Colonic mucosa (tissue), 4 donors: ENCODE measurements around the gene CES1. TPM values are rescaled to one million over a fixed set of nuclear protein-coding genes. Genes with fewer than 3 reads are reported as not detected.
"Not testable (repeated sequence)": the region's sequence is repeated elsewhere in the genome, so short reads cannot be mapped to it uniquely, and the experiment has no call there.

Experiments
- DNase-seq: peaks from one replicate; pipeline ENCODE4 v3.0.0-alpha.2; 2020
- H3K27ac ChIP-seq: fragments of 200-600 bp; one replicate; pipeline ENCODE4 v1.8.0; 2021
- H3K27me3 ChIP-seq: fragments of 200-600 bp; one replicate; pipeline ENCODE4 v1.8.0; 2021
- H3K36me3 ChIP-seq: fragments of 200-600 bp; one replicate; pipeline ENCODE4 v1.8.0; 2021
- H3K4me1 ChIP-seq: fragments of 200-600 bp; one replicate; pipeline ENCODE4 v1.8.0; 2021; ENCODE audit warnings: mild to moderate bottlenecking
- H3K4me3 ChIP-seq: fragments of 200-600 bp; one replicate; pipeline ENCODE4 v1.8.0; 2021
- H3K9ac ChIP-seq, 2 donors: one replicate each; pipeline ENCODE4 v1.7.0; 2013; ENCODE audit warnings: control low read depth in 2 of 2, low read depth in 2 of 2, low read length in 2 of 2
- H3K9me3 ChIP-seq: fragments of 200-600 bp; one replicate; pipeline ENCODE4 v1.8.0; 2021
- intact Hi-C: fragments of 100-400 bp; cut with DNase I; formaldehyde crosslinking; loops from one replicate; pipeline ENCODE4 v1.14.1; 2022
- total RNA-seq, 2 donors: library from RNA; stranded (reverse); fragmentation: NEBNext Ultra II Directional in 1 of 2; extraction: Animal tissue kit (Norgen Biotek cat#: 25700) in 1 of 2; gene quantifications; one replicate each; pipeline ENCODE4 v1.2.1, GENCODE V29; 2021
- TF ChIP-seq, protein P1 (sequence below): fragments of 200-600 bp; IDR thresholded peaks from one replicate; pipeline ENCODE4 v1.8.0; 2022; ENCODE audit warnings: antibody characterized with exemption, mild to moderate bottlenecking
- donor health status: healthy.
- donor health status: DM: no; HTN: no; CAD: no.
- donor health status: DM: no; HTN: no; CAD: no.

The CES1 gene
- total RNA-seq, 2 donors from 2014 or later: 9.1 to 19.2 TPM

DNA sequence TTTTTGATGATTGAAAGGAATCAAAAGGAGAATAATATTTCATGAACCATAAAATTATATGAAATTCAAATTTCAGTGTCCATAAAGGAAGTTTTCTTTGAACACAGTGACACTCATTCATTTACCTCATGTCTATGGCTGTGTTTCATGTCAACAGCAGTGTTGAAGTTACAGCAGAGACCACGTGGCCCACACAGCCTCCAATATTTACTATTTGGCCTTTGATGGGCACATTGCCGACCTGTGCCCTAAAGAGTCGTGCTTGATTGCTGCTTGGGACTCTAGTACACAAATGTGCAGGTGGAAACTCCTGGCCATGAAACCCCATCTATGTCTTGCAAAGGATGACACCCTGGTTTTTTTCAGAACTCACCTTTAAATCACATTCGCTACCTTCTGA is 57.0 kb downstream of the CES1 start:
- no peak for DNase-seq
- TF ChIP-seq, protein P1, sequence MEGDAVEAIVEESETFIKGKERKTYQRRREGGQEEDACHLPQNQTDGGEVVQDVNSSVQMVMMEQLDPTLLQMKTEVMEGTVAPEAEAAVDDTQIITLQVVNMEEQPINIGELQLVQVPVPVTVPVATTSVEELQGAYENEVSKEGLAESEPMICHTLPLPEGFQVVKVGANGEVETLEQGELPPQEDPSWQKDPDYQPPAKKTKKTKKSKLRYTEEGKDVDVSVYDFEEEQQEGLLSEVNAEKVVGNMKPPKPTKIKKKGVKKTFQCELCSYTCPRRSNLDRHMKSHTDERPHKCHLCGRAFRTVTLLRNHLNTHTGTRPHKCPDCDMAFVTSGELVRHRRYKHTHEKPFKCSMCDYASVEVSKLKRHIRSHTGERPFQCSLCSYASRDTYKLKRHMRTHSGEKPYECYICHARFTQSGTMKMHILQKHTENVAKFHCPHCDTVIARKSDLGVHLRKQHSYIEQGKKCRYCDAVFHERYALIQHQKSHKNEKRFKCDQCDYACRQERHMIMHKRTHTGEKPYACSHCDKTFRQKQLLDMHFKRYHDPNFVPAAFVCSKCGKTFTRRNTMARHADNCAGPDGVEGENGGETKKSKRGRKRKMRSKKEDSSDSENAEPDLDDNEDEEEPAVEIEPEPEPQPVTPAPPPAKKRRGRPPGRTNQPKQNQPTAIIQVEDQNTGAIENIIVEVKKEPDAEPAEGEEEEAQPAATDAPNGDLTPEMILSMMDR: no peak
- Histone ChIP-seq H3K27me3 (no peaks in the 10 kb centered on the region), H3K36me3 (no peaks in the 10 kb centered on the region), H3K4me3 (no peak overlapping the region), H3K27ac (no peak overlapping the region), H3K4me1 (no peaks in the 10 kb centered on the region), H3K9me3 (no peaks in the 10 kb centered on the region), H3K9ac (no peak overlapping the region)
- intact Hi-C loops: no loop called here

DNA sequence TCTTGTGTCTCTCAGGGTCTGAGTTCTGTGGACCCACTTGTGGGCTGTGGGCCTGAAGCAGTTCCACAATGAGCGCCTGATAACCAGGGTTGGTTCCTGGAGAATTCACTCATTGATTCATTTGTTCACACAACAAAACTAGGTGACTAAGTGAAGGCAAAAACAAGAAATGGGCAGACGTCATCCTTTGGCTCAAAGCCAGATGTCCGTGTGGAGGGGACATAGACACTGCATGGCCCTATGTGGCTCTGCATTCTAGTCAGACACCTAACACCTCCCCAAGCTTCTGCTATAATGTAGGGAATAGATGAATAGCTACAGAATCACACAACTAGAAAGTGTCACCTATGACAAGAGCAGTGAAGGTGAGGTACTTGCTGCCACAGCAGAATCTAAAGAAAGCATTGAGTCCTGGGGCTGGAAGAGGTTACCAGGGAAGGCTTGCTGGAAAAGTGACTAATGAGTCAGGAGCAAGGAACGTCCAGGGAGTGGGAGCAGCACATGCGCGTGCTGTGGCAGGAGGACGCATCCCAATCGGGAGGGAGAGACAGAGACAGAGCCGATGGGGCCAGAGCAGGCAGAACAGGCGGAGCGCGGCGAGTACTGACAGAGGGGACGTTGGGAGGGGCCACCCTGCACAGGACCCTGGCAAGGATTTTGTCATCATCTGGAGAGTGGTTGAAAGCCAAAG is 58.9 kb downstream of the CES1 start:
- H3K9ac ChIP-seq: no peak overlapping the region
- no peaks in the 10 kb centered on the region for H3K36me3 ChIP-seq
- TF ChIP-seq, protein P1: no peak
- no peak for DNase-seq
- no peaks in the 10 kb centered on the region for H3K9me3 ChIP-seq
- intact Hi-C loops: no loop called here
- H3K4me3 ChIP-seq: no peak overlapping the region
- H3K4me1 ChIP-seq: no peaks in the 10 kb centered on the region
- no peak overlapping the region for H3K27ac ChIP-seq
- H3K27me3 ChIP-seq: no peaks in the 10 kb centered on the region

DNA sequence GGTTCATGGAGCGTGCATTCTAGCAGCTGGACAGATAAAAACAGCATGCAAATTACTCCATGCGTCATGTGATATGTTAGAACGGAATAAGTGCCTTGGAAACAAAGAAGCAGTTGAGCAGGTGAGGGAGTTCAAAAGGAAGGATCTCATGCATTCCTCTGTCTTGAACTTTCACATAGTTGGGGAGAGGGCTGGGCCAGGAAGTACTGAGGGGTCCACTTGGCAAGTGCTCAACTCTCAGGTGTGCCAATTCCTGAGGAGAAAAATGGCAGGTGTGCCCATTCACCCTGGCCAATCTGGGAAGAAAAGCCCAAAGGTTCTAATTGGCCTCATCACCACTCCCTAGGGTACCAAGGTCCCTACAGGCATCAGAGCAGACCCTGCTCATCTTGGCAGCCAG is 67.7 kb downstream of the CES1 start:
- H3K36me3 ChIP-seq: no peaks in the 10 kb centered on the region
- intact Hi-C loops: no loop called here
- H3K27ac ChIP-seq: no peak overlapping the region
- no peak overlapping the region for H3K4me3 ChIP-seq
- H3K9me3 ChIP-seq: no peaks in the 10 kb centered on the region
- TF ChIP-seq, protein P1: no peak
- H3K27me3 ChIP-seq: no peaks in the 10 kb centered on the region
- DNase-seq: no peak
- H3K4me1 ChIP-seq: no peaks in the 10 kb centered on the region
- H3K9ac ChIP-seq: no peak overlapping the region

DNA sequence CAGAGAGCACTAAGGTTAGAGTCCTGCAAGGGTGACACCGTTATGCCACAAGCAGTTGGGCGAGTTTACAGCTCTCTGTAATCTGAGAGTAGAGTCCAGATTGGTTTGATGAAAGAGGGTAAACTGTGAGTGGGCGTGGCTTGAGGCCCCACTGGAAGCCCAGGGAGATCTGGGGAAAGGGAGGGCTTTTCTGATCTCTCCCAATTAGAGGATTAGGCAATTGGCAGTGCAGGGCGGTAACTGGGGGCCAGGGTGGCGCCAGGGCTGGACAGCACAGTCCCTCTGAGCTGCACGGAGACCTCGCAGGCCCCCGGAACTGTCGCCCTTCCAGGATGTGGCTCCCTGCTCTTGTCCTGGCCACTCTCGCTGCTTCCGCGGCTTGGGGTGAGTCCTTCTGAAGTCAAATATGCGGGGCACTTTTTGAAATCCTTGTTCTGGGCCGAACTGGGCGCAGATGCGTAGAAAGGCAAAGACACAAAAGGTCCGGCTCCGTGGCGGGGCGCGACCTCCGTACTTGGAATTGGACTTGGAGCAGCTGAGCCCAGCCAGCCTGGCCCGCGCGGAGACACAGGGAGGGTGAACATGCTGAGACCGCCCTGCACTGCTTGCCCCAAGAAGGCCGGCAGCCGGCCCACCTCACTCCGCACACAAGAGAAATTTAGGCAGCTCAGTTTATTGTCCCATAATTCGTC is 72.4 kb downstream of the CES1 start:
- no peak overlapping the region for H3K27ac ChIP-seq
- intact Hi-C loops: no loop called here
- H3K4me1 ChIP-seq: no peaks in the 10 kb centered on the region
- peak; percentile 32 for DNase-seq
- H3K9ac ChIP-seq: no peak overlapping the region
- no peaks in the 10 kb centered on the region for H3K9me3 ChIP-seq
- TF ChIP-seq, protein P1: no peak
- no peak overlapping the region for H3K4me3 ChIP-seq
- H3K36me3 ChIP-seq: no peaks in the 10 kb centered on the region
- H3K27me3 ChIP-seq: no peaks in the 10 kb centered on the region

DNA sequence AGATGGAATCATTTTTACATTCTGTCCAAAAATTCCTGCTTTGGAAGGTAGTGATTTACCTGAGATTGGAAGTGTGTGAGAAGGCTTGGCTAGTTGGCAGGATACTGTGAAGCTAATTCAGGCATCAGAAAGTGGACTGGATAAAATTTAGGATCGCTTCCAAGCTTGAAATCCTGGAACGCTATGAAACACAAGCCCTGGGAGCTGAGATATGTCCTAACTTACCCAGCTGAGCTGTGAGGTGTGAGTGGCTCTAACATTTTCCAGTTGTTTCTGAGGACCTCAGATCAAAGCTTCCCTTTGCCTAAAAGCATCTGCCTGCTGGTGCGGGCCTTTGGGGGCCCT is 73.0 kb downstream of the CES1 start:
- H3K9ac ChIP-seq, H3K36me3 ChIP-seq, DNase-seq, H3K9me3 ChIP-seq, H3K27ac ChIP-seq, H3K27me3 ChIP-seq, H3K4me1 ChIP-seq, H3K4me3 ChIP-seq, intact Hi-C loops: not testable (repeated sequence)

DNA sequence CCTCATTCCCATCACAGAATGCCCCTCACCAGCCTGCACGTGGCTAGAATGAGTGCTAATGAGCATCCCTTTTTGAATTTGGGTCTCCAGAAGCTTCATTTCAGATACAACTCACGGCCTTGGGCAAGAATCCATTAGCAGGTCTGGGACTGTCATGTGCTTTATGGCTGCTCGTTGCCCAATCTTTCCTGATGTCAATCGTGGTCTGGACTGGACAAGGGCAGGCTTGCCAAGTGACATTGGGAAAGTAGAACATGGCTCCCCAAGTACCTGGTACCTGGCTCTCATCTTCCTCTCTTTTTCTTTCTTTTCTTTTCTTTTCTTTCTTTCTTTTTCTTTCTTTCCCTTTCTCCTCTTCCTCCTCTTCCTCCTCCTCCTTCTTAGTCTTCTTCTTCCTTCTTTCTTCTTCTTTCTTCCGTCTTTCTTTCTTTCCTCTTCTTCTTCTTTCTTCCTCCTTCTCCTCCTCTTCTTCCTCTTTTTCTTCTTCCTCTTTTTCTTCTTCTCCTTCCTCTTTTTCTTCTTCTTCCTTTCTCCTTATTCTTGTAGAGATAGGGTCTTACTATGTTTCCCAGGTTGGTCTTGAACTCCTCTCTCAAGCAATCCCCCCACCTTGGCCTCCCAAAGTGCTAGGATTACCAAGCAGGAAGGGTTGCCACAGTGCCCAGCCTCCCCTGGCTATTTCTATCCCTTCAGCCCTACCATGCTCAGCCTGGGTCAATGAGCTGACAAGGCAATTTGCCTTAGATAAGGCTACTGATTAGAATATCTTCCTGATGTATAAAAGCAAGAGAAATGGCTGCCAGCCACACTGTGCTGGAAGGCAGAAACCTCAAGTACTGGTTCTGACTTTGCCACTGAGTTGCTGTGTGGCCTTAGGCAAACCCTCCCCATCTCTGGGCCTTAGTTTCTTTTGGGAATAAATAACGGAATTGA is 75.0 kb downstream of the CES1 start:
- intact Hi-C loops, H3K27me3 ChIP-seq, H3K4me1 ChIP-seq, H3K36me3 ChIP-seq, H3K27ac ChIP-seq, H3K9me3 ChIP-seq, DNase-seq, H3K9ac ChIP-seq, H3K4me3 ChIP-seq: not testable (repeated sequence)
